HG02642 (cell line): Measurements from ENCODE around the gene POLD2.

Experiments used
- ATAC-seq: cut with Tn5 transposase; IDR thresholded peaks from one replicate; pipeline ENCODE4 v1.9.1; 2021; ENCODE audit warnings: mild to moderate bottlenecking; ENCODE audit not compliant: unreplicated experiment, poor library complexity

Gene POLD2

DNA sequence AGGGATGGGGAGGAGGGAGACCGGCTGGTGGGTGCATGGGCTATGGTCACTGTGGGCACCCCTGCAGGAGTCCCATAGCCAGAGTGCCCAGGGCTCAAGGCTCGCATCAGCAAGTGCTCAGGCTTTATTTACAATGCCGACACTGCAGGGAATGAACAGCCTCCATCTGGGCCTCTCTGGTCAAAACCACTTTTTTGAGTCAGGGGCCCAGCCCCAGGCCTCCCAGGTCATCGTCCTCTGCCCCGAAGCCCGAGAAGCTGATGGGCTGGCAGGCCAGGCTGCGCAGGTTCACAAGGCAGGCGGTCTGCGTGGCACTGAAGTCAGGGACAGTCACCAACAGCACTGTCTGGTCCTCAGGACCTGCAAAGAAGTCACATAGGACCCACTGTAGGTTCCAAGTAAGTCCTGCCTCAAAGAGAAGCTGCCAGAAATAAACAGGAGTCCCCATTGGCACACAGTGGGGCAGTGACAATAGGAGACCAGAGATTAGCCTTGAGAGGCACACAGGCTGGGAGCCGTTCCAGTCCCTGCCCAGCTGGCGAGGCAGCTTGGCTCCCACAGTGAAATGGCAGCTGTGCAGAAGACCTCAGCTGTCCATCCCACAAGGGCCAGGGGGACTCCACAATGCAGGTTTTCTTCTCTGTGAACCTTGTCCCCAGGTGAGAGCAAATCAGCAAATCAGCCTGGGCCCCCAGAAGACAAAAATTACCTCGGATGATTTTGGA is 8.6 kb downstream of the POLD2 start:
- ATAC-seq: no peak

DNA sequence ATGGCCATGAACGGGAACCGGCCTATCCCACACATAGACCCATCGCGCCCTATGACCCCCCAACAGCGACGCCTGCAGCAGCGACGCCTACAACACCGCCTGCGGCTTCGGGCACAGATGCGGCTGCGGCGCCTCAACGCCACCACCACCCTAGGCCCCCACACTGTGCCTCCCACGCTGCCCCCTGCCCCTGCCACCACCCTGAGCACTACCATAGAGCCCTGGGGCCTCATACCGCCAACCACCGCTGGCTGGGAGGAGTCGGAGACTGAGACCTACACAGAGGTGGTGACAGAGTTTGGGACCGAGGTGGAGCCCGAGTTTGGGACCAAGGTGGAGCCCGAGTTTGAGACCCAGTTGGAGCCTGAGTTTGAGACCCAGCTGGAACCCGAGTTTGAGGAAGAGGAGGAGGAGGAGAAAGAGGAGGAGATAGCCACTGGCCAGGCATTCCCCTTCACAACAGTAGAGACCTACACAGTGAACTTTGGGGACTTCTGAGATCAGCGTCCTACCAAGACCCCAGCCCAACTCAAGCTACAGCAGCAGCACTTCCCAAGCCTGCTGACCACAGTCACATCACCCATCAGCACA is 9.5 kb downstream of the POLD2 start:
- ATAC-seq: no peak

DNA sequence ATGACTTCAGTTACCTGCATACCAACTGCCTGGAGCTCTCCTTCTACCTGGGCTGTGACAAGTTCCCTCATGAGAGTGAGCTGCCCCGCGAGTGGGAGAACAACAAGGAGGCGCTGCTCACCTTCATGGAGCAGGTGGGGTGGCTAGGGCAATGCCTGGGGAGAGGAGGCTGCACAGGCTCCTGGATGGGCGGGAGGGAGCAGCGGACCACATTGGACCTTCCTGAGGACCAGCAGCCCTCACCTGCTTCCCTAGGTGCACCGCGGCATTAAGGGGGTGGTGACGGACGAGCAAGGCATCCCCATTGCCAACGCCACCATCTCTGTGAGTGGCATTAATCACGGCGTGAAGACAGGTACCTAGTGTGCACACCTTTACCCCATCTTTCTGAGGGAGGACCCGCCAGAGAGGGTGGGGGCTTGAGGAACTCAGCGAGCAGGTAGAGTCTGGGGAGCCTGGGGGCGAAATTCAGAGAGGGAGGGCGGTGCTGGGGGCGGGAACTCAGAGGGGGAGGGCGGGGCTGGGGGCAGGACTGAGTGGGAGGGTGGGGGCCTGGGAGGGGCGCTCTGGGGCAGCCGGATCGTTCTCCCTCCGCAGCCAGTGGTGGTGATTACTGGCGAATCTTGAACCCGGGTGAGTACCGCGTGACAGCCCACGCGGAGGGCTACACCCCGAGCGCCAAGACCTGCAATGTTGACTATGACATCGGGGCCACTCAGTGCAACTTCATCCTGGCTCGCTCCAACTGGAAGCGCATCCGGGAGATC is 10.2 kb downstream of the POLD2 start:
- ATAC-seq: no peak

DNA sequence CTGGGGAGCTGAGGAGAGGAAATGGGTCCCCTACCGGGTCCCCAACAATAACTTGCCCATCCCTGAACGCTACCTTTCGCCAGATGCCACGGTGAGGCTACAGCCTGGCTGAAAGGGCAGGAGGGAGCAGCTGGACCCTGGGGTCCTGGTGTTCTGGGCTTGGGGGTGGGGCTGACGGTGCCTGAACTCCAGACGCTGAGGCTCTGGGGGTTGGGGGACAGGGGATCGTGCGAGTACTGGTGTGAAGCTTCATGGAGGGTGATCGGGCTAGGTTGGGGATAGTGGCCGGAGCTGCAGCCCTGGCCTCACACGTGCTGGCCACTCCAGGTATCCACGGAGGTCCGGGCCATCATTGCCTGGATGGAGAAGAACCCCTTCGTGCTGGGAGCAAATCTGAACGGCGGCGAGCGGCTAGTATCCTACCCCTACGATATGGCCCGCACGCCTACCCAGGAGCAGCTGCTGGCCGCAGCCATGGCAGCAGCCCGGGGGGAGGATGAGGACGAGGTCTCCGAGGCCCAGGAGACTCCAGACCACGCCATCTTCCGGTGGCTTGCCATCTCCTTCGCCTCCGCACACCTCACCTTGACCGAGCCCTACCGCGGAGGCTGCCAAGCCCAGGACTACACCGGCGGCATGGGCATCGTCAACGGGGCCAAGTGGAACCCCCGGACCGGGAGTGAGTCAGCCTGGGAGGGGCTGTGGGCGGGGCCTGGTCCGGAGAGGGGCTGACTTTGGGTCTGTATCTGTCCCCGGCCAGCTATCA is 10.9 kb downstream of the POLD2 start:
- ATAC-seq: no peak

DNA sequence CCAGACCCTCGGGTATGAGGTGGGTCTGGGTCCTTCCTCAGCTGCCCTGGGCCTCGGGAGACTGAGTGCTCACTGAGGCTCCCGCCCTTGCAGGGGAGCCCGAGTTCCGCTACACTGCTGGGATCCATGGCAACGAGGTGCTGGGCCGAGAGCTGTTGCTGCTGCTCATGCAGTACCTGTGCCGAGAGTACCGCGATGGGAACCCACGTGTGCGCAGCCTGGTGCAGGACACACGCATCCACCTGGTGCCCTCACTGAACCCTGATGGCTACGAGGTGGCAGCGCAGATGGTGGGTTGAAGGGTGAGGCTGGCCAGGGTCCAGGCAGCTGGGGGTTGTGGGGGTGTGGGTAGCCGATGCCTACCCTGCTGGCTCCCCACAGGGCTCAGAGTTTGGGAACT is 11.6 kb downstream of the POLD2 start:
- ATAC-seq: no peak

DNA sequence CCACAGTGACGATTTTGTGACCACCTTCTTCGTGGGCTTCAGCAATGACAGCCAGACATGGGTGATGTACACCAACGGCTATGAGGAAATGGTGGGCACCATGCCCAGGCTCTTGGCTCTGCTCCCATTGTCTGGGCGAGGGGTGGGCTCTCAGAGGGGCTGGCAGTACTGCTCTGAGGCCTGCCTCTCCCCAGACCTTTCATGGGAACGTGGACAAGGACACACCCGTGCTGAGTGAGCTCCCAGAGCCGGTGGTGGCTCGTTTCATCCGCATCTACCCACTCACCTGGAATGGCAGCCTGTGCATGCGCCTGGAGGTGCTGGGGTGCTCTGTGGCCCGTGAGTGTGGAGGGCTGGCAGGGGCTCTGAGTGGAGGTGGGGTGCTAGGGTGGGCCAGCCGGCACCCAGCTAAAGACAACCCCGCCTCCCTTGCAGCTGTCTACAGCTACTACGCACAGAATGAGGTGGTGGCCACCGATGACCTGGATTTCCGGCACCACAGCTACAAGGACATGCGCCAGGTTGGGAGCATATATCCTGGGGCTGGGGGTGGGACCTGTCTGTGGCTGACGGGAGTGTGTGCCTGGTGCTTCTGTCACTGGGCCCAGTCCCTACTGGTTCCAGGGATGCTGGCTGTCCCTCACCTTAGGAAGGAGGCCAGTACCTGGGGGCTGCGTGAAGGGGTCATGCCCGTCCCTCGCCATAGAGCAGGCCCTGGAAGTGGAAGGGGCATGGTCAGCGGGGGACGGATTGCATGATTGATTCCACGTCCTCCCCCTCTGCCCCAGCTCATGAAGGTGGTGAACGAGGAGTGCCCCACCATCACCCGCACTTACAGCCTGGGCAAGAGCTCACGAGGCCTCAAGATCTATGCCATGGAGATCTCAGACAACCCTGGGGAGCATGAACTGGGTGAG is 12.4 kb downstream of the POLD2 start:
- ATAC-seq: no peak

DNA sequence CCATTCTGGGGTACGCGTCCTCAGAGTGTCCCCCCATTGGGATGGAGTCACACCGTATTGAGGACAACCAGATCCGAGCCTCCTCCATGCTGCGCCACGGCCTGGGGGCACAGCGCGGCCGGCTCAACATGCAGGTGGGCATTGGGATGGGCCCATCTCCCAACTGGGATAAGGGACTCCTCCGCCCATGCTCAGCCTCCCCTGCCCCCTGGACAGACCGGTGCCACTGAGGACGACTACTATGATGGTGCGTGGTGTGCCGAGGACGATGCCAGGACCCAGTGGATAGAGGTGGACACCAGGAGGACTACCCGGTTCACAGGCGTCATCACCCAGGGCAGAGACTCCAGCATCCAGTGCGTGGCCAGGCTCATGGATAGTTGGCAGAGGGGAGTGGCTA is 13.4 kb downstream of the POLD2 start:
- no peak for ATAC-seq

DNA sequence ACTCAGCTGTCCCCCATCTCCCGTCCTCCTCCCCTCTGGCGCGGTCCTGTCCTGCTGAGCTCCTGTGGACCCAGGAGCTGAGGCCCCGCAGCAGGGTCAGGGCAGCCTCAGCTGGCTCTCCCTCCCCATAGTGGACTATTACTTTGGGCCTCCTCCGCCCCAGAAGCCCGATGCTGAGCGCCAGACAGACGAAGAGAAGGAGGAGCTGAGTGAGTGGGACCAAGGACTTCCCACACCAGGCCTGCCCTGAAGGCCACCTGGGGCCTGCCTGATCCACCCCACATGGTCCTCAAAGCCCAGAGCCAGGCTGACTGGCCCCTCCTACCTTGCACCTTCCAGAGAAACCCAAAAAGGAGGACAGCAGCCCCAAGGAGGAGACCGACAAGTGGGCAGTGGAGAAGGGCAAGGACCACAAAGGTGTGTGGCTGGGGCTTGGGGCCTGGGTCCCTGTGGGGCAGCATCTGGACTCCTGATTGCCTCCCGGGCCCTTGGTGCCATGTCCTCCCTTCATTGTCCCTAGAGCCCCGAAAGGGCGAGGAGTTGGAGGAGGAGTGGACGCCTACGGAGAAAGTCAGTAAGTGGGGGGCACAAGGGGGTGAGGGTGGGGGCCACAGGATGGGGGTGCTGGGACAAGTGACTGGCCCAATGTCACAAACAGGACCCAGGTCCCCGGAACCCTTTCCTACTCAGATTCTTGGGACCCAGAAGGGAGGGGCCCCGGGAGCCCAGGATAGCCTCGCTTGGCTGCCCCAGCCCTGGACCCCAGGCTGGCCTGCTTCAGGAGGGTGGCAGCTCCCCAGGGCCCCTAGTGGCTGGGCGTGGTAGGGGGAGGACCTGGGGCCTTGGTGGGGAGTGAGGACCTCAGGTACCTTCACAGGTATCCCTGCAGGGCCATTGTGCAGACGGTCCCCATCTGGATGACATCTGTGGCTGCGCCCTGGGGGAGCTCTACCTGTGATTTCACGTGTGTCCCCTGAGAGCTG is 14.3 kb downstream of the POLD2 start:
- ATAC-seq: no peak

DNA sequence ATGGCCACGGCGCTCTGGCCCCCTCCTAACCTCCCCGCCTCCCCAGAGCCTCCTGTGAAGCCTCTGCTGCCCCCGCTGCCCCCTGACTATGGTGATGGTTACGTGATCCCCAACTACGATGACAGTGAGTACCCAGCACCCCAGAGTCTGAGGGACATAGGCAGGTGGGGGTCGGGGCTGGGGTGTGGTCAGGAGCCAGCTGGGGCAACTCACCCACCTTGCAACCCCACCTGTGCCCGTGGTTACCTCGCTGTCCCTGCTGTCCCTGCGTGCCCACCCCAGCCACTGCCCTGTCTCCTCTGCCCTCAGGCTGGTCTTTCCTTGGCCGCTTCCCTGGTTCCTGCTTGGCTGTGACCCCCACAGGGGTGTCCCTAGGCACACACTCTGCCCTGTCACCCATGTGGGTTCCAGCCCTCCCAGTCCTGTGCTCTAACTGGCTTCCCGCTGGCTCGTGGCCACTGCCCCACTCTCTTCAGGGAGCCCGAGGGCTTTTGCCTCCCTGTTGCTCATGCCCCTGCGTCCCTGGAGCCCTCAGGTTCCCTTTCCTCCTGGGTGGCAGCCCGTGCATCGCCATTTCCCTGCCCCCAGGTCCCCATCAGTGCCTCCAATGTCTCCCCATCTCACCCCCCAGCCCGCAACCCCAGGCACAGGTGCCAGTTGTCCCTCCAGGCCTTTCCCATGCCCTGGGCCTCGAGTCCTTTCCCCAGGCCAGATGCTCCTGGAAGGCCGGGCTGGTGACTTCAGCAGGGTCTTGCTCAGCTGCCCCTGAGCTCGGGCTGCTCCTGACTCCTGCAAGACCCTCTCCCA is 15.2 kb downstream of the POLD2 start:
- ATAC-seq: no peak

DNA sequence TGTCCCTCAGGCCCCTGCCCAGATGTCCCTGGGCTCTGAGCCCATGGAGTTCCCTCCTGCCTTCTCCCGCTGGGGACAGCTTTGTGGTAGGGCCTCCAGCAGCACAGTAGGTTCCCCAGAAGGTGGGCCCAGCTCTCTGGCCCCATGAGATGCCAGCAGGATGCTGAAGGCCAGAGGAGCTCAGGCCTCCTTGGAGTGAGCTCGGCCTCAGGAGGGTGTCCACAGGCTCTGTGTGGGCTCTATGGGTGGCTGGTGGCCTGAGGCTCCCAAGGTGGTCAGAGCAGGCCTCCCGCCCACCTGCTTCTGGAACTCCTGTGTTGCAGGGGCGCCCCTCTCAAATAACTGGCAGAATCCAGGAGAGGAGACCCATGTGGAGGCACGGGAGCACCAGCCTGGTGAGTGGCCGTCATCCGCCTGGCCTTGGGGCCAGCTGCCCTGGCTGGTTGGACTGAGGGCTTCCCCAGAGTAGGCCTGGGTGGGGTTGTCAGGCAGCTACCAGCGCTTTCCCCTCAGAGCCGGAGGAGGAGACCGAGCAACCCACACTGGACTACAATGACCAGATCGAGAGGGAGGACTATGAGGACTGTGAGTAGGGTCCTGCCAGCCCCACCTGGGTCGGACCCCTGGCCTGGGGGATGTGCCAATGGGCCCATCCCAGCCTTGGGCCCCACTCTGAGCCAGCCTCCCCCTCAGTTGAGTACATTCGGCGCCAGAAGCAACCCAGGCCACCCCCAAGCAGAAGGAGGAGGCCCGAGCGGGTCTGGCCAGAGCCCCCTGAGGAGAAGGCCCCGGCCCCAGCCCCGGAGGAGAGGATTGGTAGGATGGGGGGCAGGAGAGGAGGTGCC is 16.0 kb downstream of the POLD2 start:
- no peak for ATAC-seq

DNA sequence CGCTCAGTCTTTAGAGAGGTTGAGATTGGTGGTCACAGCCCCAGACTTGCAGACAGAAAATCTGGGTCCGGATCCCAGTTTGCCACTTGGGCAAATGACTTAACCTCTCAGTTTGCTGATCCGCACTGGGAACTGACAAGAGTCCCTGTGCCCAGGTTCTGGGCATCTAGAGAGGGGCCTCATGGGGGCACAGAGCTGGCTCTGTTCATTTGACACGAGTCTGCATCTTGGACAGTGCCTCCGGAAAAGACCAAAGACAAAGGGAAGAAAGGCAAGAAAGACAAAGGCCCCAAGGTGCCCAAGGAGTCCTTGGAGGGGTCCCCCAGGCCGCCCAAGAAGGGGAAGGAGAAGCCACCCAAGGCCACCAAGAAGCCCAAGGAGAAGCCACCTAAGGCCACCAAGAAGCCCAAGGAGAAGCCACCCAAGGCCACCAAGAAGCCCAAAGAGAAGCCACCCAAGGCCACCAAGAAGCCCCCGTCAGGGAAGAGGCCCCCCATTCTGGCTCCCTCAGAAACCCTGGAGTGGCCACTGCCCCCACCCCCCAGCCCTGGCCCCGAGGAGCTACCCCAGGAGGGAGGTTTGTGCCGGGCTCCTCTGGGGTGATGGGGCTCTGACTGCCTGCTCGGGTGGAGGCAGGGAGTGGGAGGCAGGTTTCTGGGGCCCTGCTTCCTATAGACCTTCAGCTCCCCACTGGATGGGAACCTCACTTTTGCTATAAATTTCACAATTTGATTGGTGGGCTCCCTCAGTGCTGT is 16.9 kb downstream of the POLD2 start:
- ATAC-seq: no peak

DNA sequence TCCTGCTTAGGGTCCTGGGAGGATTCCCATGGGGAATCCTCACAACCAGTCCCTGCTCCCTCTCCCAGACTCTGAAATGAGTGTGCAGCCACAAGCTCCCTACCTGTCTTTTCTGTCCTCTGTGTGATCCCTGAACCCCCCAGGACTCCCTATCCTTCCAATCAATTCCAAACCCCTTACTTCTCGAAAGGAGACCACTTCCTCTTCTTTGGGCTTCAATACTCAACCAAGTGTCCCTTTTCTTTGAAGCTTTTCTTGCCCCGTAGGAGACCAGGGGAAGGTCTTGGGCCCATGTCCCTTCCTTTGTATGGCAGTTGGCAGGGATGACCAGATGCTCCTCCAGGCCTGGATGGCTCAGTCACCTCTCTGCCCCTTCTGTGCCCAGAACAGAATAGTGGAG is 17.5 kb downstream of the POLD2 start:
- ATAC-seq: no peak

DNA sequence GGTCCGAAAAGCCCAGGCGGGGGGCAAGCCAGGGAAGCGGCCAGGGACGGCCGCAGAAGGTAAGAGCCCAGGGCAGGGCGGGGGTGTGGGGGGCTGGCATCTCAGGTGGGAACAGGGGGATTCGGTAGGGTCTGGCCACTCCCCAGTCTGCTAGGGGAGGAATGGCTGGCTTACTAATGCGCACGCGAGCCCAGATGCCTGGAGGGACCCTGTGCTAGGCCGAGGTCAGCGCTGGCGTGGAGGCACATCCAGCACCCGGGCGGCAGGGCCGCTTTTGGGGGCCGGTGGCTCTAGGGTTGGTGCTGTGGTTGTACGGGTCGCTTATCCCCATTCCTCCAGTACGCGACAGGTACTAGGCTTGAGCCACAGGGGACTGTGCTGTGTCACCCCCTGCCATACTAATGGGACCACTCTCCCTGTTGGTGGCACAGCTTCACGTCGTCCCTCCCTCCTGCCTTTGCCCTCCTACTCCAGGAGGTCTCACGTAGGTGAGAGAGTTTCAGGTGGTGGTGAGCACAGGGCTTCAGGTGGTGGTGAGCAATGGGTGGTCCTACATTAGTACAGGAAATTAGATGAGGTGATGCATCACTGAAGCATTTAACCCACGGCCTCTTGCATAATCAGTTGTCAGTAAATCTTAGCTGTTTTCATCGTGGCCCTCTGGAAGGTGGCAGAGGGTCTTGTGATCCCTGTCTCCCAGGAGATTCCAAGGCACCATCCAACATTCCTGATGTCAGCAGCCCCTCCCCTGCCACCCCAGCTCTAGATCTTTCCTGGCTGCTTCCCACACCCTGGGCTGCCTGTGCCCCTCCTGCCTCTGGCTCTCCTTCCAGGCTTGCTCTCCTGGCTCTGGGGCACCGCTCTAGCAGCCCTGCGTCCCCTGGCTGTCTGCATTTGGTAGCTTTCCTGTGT is 18.2 kb downstream of the POLD2 start:
- no peak for ATAC-seq

DNA sequence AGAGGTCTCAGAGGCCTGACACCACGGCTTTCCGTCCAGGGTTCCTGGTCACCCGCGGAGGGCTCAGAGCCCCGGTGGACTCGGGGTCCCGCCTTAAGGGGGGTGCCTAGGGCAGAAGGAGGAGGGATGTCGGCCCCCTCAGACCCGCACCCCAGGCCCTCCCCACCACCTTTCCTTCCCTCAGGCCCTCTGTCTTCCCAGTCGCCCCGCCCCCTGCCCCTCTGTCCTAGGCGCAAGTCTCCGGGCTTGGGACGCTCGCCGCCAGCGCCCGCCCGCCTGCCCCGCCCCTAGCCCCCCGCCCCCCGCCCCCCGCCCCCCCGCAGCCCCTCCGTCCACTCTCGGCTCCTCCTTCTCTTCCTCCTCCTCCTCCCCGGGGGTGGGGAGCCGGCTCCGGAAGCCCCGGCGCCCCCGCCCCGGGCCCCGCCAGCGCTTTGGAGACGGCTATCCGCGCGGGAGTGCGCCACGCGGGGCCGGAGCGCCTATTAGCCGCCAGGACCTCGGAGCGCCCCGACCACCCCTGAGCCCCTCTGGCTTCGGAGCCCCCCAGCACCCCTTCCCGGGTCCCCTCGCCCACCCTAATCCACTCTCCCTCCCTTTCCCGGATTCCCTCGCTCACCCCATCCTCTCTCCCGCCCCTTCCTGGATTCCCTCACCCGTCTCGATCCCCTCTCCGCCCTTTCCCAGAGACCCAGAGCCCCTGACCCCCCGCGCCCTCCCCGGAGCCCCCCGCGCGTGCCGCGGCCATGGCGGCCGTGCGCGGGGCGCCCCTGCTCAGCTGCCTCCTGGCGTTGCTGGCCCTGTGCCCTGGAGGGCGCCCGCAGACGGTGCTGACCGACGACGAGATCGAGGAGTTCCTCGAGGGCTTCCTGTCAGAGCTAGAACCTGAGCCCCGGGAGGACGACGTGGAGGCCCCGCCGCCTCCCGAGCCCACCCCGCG is 19.2 kb downstream of the POLD2 start, which contains the start of gene AEBP1:
Gene AEBP1 (plus strand): TSS at position 423 of the 937 bp plus-strand sequence. CDS start 321 bp downstream, at position 744.
- ATAC-seq: no peak
